ENCODE measurements around the gene TSPAN14. TPM values are rescaled to one million over a fixed set of nuclear protein-coding genes. Genes with fewer than 3 reads are reported as not detected.

Gene TSPAN14
- polyA plus RNA-seq, 3 donors, result 123 to 160 (median 146) TPM

DNA sequence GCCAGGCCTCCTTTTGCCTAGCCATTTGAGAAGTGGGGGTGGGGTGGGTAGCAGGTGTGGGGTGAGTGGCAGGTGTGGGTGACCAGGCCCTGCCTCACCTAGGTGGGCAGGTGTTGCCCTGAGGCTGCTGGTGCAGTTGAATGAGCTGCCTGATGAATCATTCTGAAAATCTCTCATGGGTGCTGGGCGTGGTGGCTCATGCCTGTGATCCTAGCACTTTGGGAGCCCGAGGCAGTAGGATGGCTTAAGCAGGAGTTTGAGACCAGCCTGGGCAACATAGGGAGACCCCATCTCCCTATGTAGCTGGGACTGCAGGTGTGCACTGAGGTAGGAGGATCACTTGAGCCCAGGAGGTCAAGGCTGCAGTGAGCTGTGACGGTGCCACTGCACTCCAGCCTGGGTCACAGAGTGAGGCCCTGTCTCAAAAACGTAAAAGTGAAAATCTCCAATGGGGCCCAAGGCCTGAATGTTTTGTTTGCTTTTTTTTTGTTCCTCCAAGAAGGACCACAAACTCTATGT, 17.7 kb downstream of the TSPAN14 start:
- DNase-seq, result no peak
- H3K79me2 ChIP-seq (ENCODE audit: insufficient read depth, low read length), result peaks cover 100% of the 10 kb centered on the region
- H3K27ac ChIP-seq (ENCODE audit: low read depth in 1 of 2, low read length in 2 of 2), result peak overlapping the region in 1 of 2 donors; percentile 57
- H3K36me3 Mint-ChIP-seq, result peaks cover 56 to 81% of the 10 kb centered on the region in 2 donors
- H3K9me3 ChIP-seq (replicated peaks in 1 of 2; ENCODE audit: control insufficient read depth in 1 of 2, insufficient read depth in 1 of 2, low read length in 2 of 2), result no peaks in the 10 kb centered on the region
- H3K9ac ChIP-seq (ENCODE audit: insufficient read depth, low read length, poor library complexity, severe bottlenecking), result no peak overlapping the region
- peak overlapping the region in 6 of 7 donors; percentile 46 to 85 (median 72) for H3K27ac Mint-ChIP-seq
- H3K4me2 ChIP-seq (replicated peaks; ENCODE audit: extremely low read depth, low read length, poor library complexity, severe bottlenecking), result no peak overlapping the region
- TF ChIP-seq CTCF (IDR thresholded peaks at IDR 0.05), result no peak
- no peaks in the 10 kb centered on the region for H3K27me3 ChIP-seq (ENCODE audit: control insufficient read depth in 2 of 2, insufficient read depth in 2 of 2, low read length in 2 of 2)
- H3K4me3 ChIP-seq (replicated peaks in 1 of 3; ENCODE audit: low read depth in 2 of 3, low read length in 3 of 3), result no peak overlapping the region
- intact Hi-C loops (cut with micrococcal nuclease), result no loop called here
- H3K36me3 ChIP-seq (replicated peaks in 1 of 2; ENCODE audit: control insufficient read depth in 1 of 2, insufficient read depth in 2 of 2, low read length in 2 of 2), result peaks cover 42 to 60% of the 10 kb centered on the region in 2 donors
- peaks cover 75% of the 10 kb centered on the region for H3K4me1 Mint-ChIP-seq
- 90% methylated on average over 4 of the region's 4 CpGs for WGBS (ENCODE audit: insufficient coverage)
- H3K4me1 ChIP-seq (ENCODE audit: control insufficient read depth in 1 of 2, insufficient read depth in 2 of 2, low read length in 2 of 2), result peaks cover 41 to 45% of the 10 kb centered on the region in 2 donors
- peaks cover 0 to under 1% (median 0%) of the 10 kb centered on the region in 7 donors for H3K9me3 Mint-ChIP-seq
- no peak overlapping the region for H3K4me3 Mint-ChIP-seq
- peaks cover 0 to 5% (median 0%) of the 10 kb centered on the region in 3 donors for H3K27me3 Mint-ChIP-seq (ENCODE audit: low read depth in 3 of 3)
- H4K20me1 ChIP-seq (ENCODE audit: insufficient read depth, low read length), result peaks cover 100% of the 10 kb centered on the region
- no peak overlapping the region for H2AFZ ChIP-seq (ENCODE audit: insufficient read depth, low read depth, low read length, poor library complexity, severe bottlenecking)

DNA sequence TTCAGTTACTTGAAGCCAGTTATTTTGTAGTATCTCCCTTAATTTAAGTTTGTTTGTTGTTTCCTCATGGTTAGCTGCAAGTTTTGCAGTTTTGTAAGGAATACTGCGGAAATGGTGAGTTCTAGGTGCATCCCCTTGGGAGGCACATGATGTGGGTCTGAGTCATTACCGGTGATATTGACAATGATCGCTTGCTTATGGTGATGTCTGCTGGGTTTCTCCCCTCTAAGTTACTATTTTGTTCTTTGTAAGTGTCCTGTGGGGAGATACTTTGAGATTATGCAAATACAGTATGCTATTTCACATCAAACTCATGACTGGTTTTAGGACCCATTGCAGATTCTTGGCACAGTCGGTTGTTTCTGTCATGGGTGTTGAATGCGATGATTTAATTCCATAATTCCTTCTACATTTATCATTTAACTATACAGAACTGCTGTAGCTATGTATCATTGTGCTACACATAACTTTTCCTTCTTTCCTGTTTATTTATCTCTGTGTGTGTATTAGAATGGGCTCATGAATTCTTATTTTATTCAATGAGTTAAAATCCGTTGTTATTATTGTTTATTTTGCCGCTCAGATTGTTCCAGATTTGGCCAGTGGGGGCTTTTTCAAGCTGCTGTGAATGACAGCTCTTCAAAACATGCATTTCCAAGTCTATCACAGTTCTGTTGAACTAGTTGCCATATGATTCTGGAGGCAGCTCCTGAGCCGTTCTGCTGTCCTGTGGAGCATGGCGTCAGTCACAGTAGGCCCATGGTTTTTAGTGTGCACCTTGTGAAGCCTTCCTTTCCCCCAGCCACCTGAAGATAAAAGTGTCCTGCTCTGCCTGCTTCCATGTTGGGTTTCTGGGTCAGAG, 18.4 kb downstream of the TSPAN14 start:
- no peak for TF ChIP-seq CTCF (IDR thresholded peaks at IDR 0.05)
- H3K27me3 ChIP-seq (ENCODE audit: control insufficient read depth in 2 of 2, insufficient read depth in 2 of 2, low read length in 2 of 2), result no peaks in the 10 kb centered on the region
- H3K4me3 ChIP-seq (replicated peaks in 1 of 3; ENCODE audit: low read depth in 2 of 3, low read length in 3 of 3), result no peak overlapping the region
- H3K9me3 ChIP-seq (replicated peaks in 1 of 2; ENCODE audit: control insufficient read depth in 1 of 2, insufficient read depth in 1 of 2, low read length in 2 of 2), result no peaks in the 10 kb centered on the region
- Mint-ChIP-seq H3K4me3 (no peak overlapping the region), H3K4me1 (peaks cover 75% of the 10 kb centered on the region), H3K27me3 (ENCODE audit: low read depth in 3 of 3) (peaks cover 0 to 5% (median 0%) of the 10 kb centered on the region in 3 donors), H3K36me3 (peaks cover 62 to 88% of the 10 kb centered on the region in 2 donors), H3K9me3 (peaks cover 0 to 2% (median 0%) of the 10 kb centered on the region in 7 donors), H3K27ac (peak overlapping the region in 4 of 7 donors; percentile 46 to 86 (median 68))
- H3K27ac ChIP-seq (ENCODE audit: low read depth in 1 of 2, low read length in 2 of 2), result peak overlapping the region in 1 of 2 donors; percentile 57
- peak in 1 of 3 donors; percentile 64 for DNase-seq
- peaks cover 100% of the 10 kb centered on the region for H3K79me2 ChIP-seq (ENCODE audit: insufficient read depth, low read length)
- no peak overlapping the region for H3K4me2 ChIP-seq (replicated peaks; ENCODE audit: extremely low read depth, low read length, poor library complexity, severe bottlenecking)
- peaks cover 40 to 41% of the 10 kb centered on the region in 2 donors for H3K4me1 ChIP-seq (ENCODE audit: control insufficient read depth in 1 of 2, insufficient read depth in 2 of 2, low read length in 2 of 2)
- H3K36me3 ChIP-seq (replicated peaks in 1 of 2; ENCODE audit: control insufficient read depth in 1 of 2, insufficient read depth in 2 of 2, low read length in 2 of 2), result peaks cover 42 to 67% of the 10 kb centered on the region in 2 donors
- no peak overlapping the region for H2AFZ ChIP-seq (ENCODE audit: insufficient read depth, low read depth, low read length, poor library complexity, severe bottlenecking)
- intact Hi-C loops (cut with micrococcal nuclease), result no loop called here
- 100% methylated on average over 2 of the region's 9 CpGs for WGBS (ENCODE audit: insufficient coverage)
- H3K9ac ChIP-seq (ENCODE audit: insufficient read depth, low read length, poor library complexity, severe bottlenecking), result no peak overlapping the region
- H4K20me1 ChIP-seq (ENCODE audit: insufficient read depth, low read length), result peaks cover 100% of the 10 kb centered on the region

Data from CD14-positive monocyte (primary cell).